HEK293 (cell line): Measurements from ENCODE around the gene ATP1B2.
"Not testable (repeated sequence)": the region's sequence is repeated elsewhere in the genome, so short reads cannot be mapped to it uniquely, and the experiment has no call there.

ENCODE experiments used
- CTCF ChIA-PET: fragments of 350-600 bp; formaldehyde crosslinking; extraction: SDS; loops from one replicate; lab custom pipeline; 2021; ENCODE audit warnings: antibody characterized with exemption; lab: Yijun Ruan, JAX
- POLR2A ChIA-PET: fragments of 300-600 bp; formaldehyde crosslinking; extraction: SDS; loops from one replicate; lab custom pipeline; 2020; ENCODE audit warnings: antibody characterized with exemption, inconsistent platforms; lab: Yijun Ruan, JAX
- H3K27ac ChIP-seq: fragments of 200-500 bp; sonication (Bioruptor generic); 2 replicates; pipeline ENCODE4 v1.5.1; 2014; ENCODE audit warnings: low read depth, low read length, control low read depth, inconsistent platforms; ENCODE audit errors: extremely low read depth
- H3K36me3 ChIP-seq, 2 experiments: fragments of 200-500 bp in 1 of 2; sonication (Bioruptor generic) in 1 of 2; 1 replicate in 1 of 2; 2 replicates in 1 of 2; pipeline ENCODE4 v1.5.1; 2014 to 2017; ENCODE audit warnings: inconsistent platforms in 2 of 2, low read length in 2 of 2; ENCODE audit not compliant: control insufficient read depth in 2 of 2, insufficient read depth in 1 of 2
- H3K4me1 ChIP-seq: fragments of 200-500 bp; sonication (Bioruptor generic); 2 replicates; pipeline ENCODE4 v1.5.1; 2014; ENCODE audit warnings: mild to moderate bottlenecking, low read length, inconsistent platforms; ENCODE audit not compliant: control insufficient read depth, insufficient read depth
- H3K4me3 ChIP-seq: 2 replicates; pipeline ENCODE4 v1.5.1; 2011; ENCODE audit warnings: low read depth, mild to moderate bottlenecking, control low read depth, low read length, moderate library complexity
- H3K9me3 ChIP-seq: fragments of 200-500 bp; sonication (Bioruptor generic); 2 replicates; pipeline ENCODE4 v1.5.1; 2014; ENCODE audit warnings: low read depth, low read length, inconsistent platforms; ENCODE audit not compliant: control insufficient read depth, insufficient read depth
- AEBP2 ChIP-seq: fragments of 450-650 bp; formaldehyde crosslinking; IDR thresholded peaks from 2 replicates; pipeline ENCODE4 v1.5.1; 2016; ENCODE audit warnings: missing biosample characterization, missing genetic modification characterization, borderline replicate concordance
- KLF10 ChIP-seq: fragments of 450-650 bp; IDR thresholded peaks from 2 replicates; pipeline ENCODE4 v1.5.1; 2018; ENCODE audit warnings: missing biosample characterization, mild to moderate bottlenecking, missing genetic modification characterization
- MYNN ChIP-seq: fragments of 450-650 bp; formaldehyde crosslinking; IDR thresholded peaks from 2 replicates; pipeline ENCODE4 v1.5.1; 2016; ENCODE audit warnings: missing biosample characterization, missing genetic modification characterization, borderline replicate concordance
- PRDM1 ChIP-seq: fragments of 450-650 bp; formaldehyde crosslinking; IDR thresholded peaks from 2 replicates; pipeline ENCODE4; 2016; ENCODE audit warnings: missing biosample characterization, missing genetic modification characterization
- RBAK ChIP-seq: fragments of 450-650 bp; formaldehyde crosslinking; IDR thresholded peaks from 2 replicates; pipeline ENCODE4 v1.5.1; 2016; ENCODE audit warnings: missing biosample characterization, missing genetic modification characterization
- SCRT1 ChIP-seq: fragments of 450-650 bp; formaldehyde crosslinking; IDR thresholded peaks from 2 replicates; pipeline ENCODE4 v1.5.1; 2016; ENCODE audit warnings: missing biosample characterization, missing genetic modification characterization, borderline replicate concordance
- ZBTB8A ChIP-seq: fragments of 450-650 bp; formaldehyde crosslinking; IDR thresholded peaks from 2 replicates; pipeline ENCODE4 v1.5.1; 2016; ENCODE audit warnings: missing biosample characterization, missing genetic modification characterization
- ZIC2 ChIP-seq: fragments of 450-650 bp; formaldehyde crosslinking; IDR thresholded peaks from 2 replicates; pipeline ENCODE4 v1.5.1; 2016; ENCODE audit warnings: missing biosample characterization, missing genetic modification characterization
- ZNF121 ChIP-seq: fragments of 450-650 bp; formaldehyde crosslinking; IDR thresholded peaks from 2 replicates; pipeline ENCODE4 v1.5.1; 2016; ENCODE audit warnings: missing biosample characterization, missing genetic modification characterization
- ZNF155 ChIP-seq: fragments of 450-650 bp; formaldehyde crosslinking; IDR thresholded peaks from 2 replicates; pipeline ENCODE4 v1.5.1; 2016; ENCODE audit warnings: missing biosample characterization, missing genetic modification characterization
- ZNF354C ChIP-seq: fragments of 450-650 bp; formaldehyde crosslinking; IDR thresholded peaks from 2 replicates; pipeline ENCODE4 v1.5.1; 2016; ENCODE audit warnings: missing biosample characterization, missing genetic modification characterization, low read depth, borderline replicate concordance
- ZNF426 ChIP-seq: fragments of 450-650 bp; formaldehyde crosslinking; IDR thresholded peaks from 2 replicates; pipeline ENCODE4 v1.5.1; 2017; ENCODE audit warnings: missing biosample characterization, missing genetic modification characterization, mild to moderate bottlenecking, inconsistent platforms, moderate library complexity
- ZNF48 ChIP-seq: fragments of 450-650 bp; formaldehyde crosslinking; IDR thresholded peaks from 2 replicates; pipeline ENCODE4 v1.5.1; 2016; ENCODE audit warnings: missing biosample characterization, missing genetic modification characterization
- ZNF501 ChIP-seq: fragments of 450-650 bp; formaldehyde crosslinking; IDR thresholded peaks from 2 replicates; pipeline ENCODE4 v1.5.1; 2016; ENCODE audit warnings: missing biosample characterization, missing genetic modification characterization
- ZNF521 ChIP-seq: fragments of 450-650 bp; formaldehyde crosslinking; IDR thresholded peaks from 2 replicates; pipeline ENCODE4 v1.5.1; 2017; ENCODE audit warnings: missing biosample characterization, mild to moderate bottlenecking, missing genetic modification characterization
- ZNF558 ChIP-seq: fragments of 450-650 bp; formaldehyde crosslinking; IDR thresholded peaks from 2 replicates; pipeline ENCODE4 v1.5.1; 2016; ENCODE audit warnings: missing biosample characterization, missing genetic modification characterization
- ZNF621 ChIP-seq: fragments of 450-650 bp; formaldehyde crosslinking; IDR thresholded peaks from 2 replicates; pipeline ENCODE4 v1.5.1; 2017; ENCODE audit warnings: missing biosample characterization, missing genetic modification characterization
- ZNF785 ChIP-seq: fragments of 450-650 bp; formaldehyde crosslinking; IDR thresholded peaks from 2 replicates; pipeline ENCODE4 v1.5.1; 2016; ENCODE audit warnings: missing biosample characterization, missing genetic modification characterization
- ZNF792 ChIP-seq: fragments of 450-650 bp; formaldehyde crosslinking; IDR thresholded peaks from 2 replicates; pipeline ENCODE4 v1.5.1; 2016; ENCODE audit warnings: missing biosample characterization, missing genetic modification characterization
- ZNF830 ChIP-seq: fragments of 450-650 bp; IDR thresholded peaks from 2 replicates; pipeline ENCODE4 v1.5.0; 2018; ENCODE audit warnings: missing biosample characterization, missing genetic modification characterization, low read depth, mild to moderate bottlenecking, moderate library complexity
- ZNF837 ChIP-seq: fragments of 450-650 bp; formaldehyde crosslinking; IDR thresholded peaks from 2 replicates; pipeline ENCODE4 v1.5.1; 2016; ENCODE audit warnings: missing biosample characterization, missing genetic modification characterization
- ZXDB ChIP-seq: fragments of 450-650 bp; formaldehyde crosslinking; IDR thresholded peaks from 2 replicates; pipeline ENCODE4 v1.5.1; 2016; ENCODE audit warnings: missing biosample characterization, missing genetic modification characterization
- TF ChIP-seq, protein P1 (sequence below): fragments of 450-650 bp; formaldehyde crosslinking; IDR thresholded peaks from 2 replicates; pipeline ENCODE4 v1.5.1; 2016; ENCODE audit warnings: missing biosample characterization, missing genetic modification characterization, borderline replicate concordance

Gene ATP1B2

DNA sequence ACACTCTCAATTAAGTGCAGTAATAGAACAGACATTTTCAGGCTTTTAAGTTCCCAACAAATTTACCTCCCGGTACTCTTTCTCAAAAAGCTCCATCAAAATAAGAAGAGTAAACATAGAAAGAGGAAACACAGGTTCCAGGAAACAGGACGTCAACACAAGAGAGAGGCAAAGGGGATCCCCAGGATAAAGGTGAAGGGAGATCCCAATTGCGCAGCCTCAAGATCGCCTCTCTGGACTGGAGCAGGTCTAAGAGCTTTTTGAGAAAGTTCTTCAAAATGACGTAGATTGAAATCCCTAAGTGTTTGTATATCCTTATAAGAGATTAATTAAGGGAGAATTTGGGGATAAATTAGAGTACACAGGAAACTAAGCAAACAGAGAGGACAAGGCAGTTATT lies 32.1 kb upstream of the ATP1B2 start:
- ChIA-PET POLR2A (interaction anchor here (0.7 to 6.9 kb wide), 3 partner anchors 8 to 765 kb away, joined by 3 to 52 read pairs (median 5); partner anchors contain the start of genes MPDU1 and SAT2), CTCF (interaction anchor here (0.8 to 4.6 kb wide), 3 partner anchors 8 to 15 kb away, joined by 4 to 26 read pairs (median 7); partner anchors contain the start of gene SHBG)
- no peak overlapping the region for H3K4me3 ChIP-seq
- no peak overlapping the region for H3K27ac ChIP-seq
- no peaks in the 10 kb centered on the region for H3K9me3 ChIP-seq
- TF ChIP-seq ZBTB8A (tag by site-specific recombination) (no peak), RBAK (tag by site-specific recombination) (no peak), KLF10 (no peak), ZNF837 (tag by site-specific recombination) (no peak), ZNF48 (tag by site-specific recombination) (no peak), MYNN (no peak), ZNF426 (tag by site-specific recombination) (no peak), AEBP2 (tag by site-specific recombination) (no peak), ZNF354C (no peak), ZNF785 (tag by site-specific recombination) (no peak)
- no peaks in the 10 kb centered on the region for H3K36me3 ChIP-seq
- no peaks in the 10 kb centered on the region for H3K4me1 ChIP-seq

GRCh38 chr17:7620835-7621234 lies 29.9 kb upstream of the ATP1B2 start:
- Histone ChIP-seq H3K9me3 (no peaks in the 10 kb centered on the region), H3K27ac (no peak overlapping the region), H3K4me1 (no peaks in the 10 kb centered on the region), H3K4me3 (no peak overlapping the region), H3K36me3 (peaks cover 0 to 1% of the 10 kb centered on the region in 2 experiments; a peak in 2 of 3 replicates)
- TF ChIP-seq ZNF354C (no peak), ZXDB (no peak), ZNF121 (peak; percentile 75; the same call in 1 of the 2 replicates), ZNF558 (tag by site-specific recombination) (no peak), ZNF792 (no peak), SCRT1 (tag by site-specific recombination) (no peak)
- ChIA-PET CTCF (interaction anchor here (0.5 to 4.6 kb wide), 3 partner anchors 12 to 454 kb away, joined by 3 to 26 read pairs (median 8); partner anchors contain the start of genes TP53 and WRAP53), POLR2A (no interaction called here)

DNA sequence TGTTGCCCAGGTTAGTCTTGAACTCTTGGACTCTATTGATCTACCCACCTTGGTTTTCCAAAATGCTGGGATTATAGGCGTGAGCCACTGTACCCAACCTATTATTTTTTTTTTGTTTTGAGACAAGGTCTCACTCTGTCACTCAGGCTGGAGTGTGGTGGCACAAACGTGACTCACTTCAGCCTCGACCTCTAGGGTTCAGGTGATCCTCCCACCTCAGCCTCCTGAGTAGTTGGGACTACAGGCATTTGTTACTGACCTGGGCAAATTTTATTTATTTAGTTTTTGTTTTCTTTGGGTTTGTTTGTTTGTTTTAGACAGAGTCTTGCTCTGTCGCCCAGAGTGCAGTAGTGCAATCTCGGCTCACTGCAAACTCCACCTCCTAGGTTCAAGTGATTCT lies 27.1 kb upstream of the ATP1B2 start:
- no peak overlapping the region for H3K27ac ChIP-seq
- TF ChIP-seq ZBTB8A (tag by site-specific recombination): no peak
- TF ChIP-seq PRDM1: no peak
- no peak for TF ChIP-seq ZNF155
- no peak for TF ChIP-seq ZNF558 (tag by site-specific recombination)
- TF ChIP-seq ZNF621 (tag by site-specific recombination): no peak
- no peak for TF ChIP-seq ZIC2 (tag by site-specific recombination)
- TF ChIP-seq ZNF501 (tag by site-specific recombination): no peak
- no peak for TF ChIP-seq ZNF830
- TF ChIP-seq, protein P1, sequence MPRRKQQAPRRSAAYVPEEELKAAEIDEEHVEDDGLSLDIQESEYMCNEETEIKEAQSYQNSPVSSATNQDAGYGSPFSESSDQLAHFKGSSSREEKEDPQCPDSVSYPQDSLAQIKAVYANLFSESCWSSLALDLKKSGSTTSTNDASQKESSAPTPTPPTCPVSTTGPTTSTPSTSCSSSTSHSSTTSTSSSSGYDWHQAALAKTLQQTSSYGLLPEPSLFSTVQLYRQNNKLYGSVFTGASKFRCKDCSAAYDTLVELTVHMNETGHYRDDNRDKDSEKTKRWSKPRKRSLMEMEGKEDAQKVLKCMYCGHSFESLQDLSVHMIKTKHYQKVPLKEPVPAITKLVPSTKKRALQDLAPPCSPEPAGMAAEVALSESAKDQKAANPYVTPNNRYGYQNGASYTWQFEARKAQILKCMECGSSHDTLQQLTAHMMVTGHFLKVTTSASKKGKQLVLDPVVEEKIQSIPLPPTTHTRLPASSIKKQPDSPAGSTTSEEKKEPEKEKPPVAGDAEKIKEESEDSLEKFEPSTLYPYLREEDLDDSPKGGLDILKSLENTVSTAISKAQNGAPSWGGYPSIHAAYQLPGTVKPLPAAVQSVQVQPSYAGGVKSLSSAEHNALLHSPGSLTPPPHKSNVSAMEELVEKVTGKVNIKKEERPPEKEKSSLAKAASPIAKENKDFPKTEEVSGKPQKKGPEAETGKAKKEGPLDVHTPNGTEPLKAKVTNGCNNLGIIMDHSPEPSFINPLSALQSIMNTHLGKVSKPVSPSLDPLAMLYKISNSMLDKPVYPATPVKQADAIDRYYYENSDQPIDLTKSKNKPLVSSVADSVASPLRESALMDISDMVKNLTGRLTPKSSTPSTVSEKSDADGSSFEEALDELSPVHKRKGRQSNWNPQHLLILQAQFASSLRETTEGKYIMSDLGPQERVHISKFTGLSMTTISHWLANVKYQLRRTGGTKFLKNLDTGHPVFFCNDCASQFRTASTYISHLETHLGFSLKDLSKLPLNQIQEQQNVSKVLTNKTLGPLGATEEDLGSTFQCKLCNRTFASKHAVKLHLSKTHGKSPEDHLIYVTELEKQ: no peak
- no peak for TF ChIP-seq ZNF521 (tag by site-specific recombination)
- H3K4me3 ChIP-seq: no peak overlapping the region
- H3K9me3 ChIP-seq: no peaks in the 10 kb centered on the region
- CTCF ChIA-PET: interaction anchor here (1.5 kb wide), 1 partner anchor 9 kb away, joined by 4 read pairs; no protein-coding TSS in a partner anchor
- peaks cover 3% of the 10 kb centered on the region; the same call in 1 of the 2 replicates for H3K4me1 ChIP-seq
- H3K36me3 ChIP-seq: peaks cover 0 to 8% of the 10 kb centered on the region in 2 experiments; a peak in 2 of 3 replicates
- POLR2A ChIA-PET: interaction anchor here (0.6 to 1.0 kb wide), 2 partner anchors 9 to 27 kb away, joined by 3 to 5 read pairs; partner anchors contain the start of gene FXR2

DNA sequence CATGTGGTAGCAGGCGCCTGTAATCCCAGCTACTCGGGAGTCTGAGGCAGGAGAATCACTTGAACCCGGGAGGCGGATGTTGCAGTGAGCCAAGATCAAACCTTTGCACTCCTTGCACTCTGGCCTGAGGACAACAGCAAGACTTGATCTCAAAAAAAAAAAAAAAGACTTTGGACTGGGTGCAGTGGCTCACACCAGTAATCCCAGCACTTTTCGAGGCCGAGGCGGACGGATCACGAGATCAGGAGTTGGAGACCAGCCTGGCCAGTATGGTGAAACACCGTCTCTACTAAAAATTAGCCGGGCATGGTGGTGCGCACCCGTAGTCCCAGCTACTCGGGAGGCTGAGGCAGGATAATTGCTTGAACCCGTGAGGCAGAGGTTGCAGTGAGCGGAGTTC lies 25.0 kb upstream of the ATP1B2 start:
- H3K9me3 ChIP-seq, H3K36me3 ChIP-seq, H3K4me1 ChIP-seq, H3K27ac ChIP-seq, H3K4me3 ChIP-seq: not testable (repeated sequence)
- ChIA-PET CTCF (interaction anchor here (2.0 to 4.4 kb wide), 3 partner anchors 11 to 62 kb away, joined by 6 to 24 read pairs (median 21); partner anchors contain the start of genes FXR2, TP53 and WRAP53), POLR2A (interaction anchor here (2.4 to 3.6 kb wide), 2 partner anchors 11 to 42 kb away, joined by 21 to 52 read pairs; partner anchors contain the start of genes FXR2 and MPDU1)
